HepG2 (cell line): Measurements from ENCODE around the gene ZDHHC16. TPM values are rescaled to one million over a fixed set of nuclear protein-coding genes. Genes with fewer than 3 reads are reported as not detected.
A peak's percentile ranks its signal among the peaks of the same experiment; 100 is the strongest.

ENCODE experiments used
- ATAD3A ChIP-seq: sonication (generic); formaldehyde crosslinking; IDR thresholded peaks from 2 replicates; pipeline ENCODE4 v1.4.0; 2020; ENCODE audit warnings: missing genetic modification reagents
- ATF1 ChIP-seq: IDR thresholded peaks from 2 replicates; pipeline ENCODE4 v1.6.1; 2016; ENCODE audit warnings: mild to moderate bottlenecking, control low read depth
- ELF1 ChIP-seq: sonication (generic); formaldehyde crosslinking; IDR thresholded peaks from 2 replicates; pipeline ENCODE4 v1.4.0; 2020; ENCODE audit warnings: missing genetic modification reagents
- GFI1 ChIP-seq: sonication (generic); formaldehyde crosslinking; IDR thresholded peaks from 2 replicates; pipeline ENCODE4 v1.5.0; 2020; ENCODE audit warnings: missing genetic modification reagents, mild to moderate bottlenecking, borderline replicate concordance
- IRF2 ChIP-seq: IDR thresholded peaks from 2 replicates; pipeline ENCODE4 v1.6.1; 2018; ENCODE audit warnings: missing genetic modification reagents, missing compliant biosample characterization
- KDM6A ChIP-seq: IDR thresholded peaks from 2 replicates; pipeline ENCODE4 v1.6.1; 2016; ENCODE audit warnings: low read depth
- MIER3 ChIP-seq: IDR thresholded peaks from 2 replicates; pipeline ENCODE4 v1.6.1; 2016; ENCODE audit warnings: missing compliant biosample characterization, borderline replicate concordance
- NFKBIZ ChIP-seq: IDR thresholded peaks from 2 replicates; pipeline ENCODE4 v1.6.1; 2018; ENCODE audit warnings: missing genetic modification reagents, missing compliant biosample characterization
- NR2F1 ChIP-seq, 2 experiments: fragments of 450-650 bp in 1 of 2; formaldehyde crosslinking in 1 of 2; IDR thresholded peaks; 2 replicates each; pipeline versions ENCODE4 v1.5.0 to v1.6.1; 2016 to 2020; ENCODE audit warnings: mild to moderate bottlenecking in 1 of 2, missing compliant biosample characterization in 1 of 2, missing genetic modification reagents in 1 of 2, moderate library complexity in 1 of 2
- NR2F2 ChIP-seq: IDR thresholded peaks from 2 replicates; pipeline ENCODE4 v1.6.1; 2012; ENCODE audit warnings: low read depth, inconsistent platforms, borderline replicate concordance
- PRPF4 ChIP-seq: fragments of 200-400 bp; formaldehyde crosslinking; IDR thresholded peaks from 2 replicates; pipeline ENCODE4 v1.6.1; 2016; ENCODE audit warnings: low read length, low read depth; ENCODE audit not compliant: poor library complexity, severe bottlenecking
- RBM39 ChIP-seq: fragments of 200-400 bp; formaldehyde crosslinking; IDR thresholded peaks from one replicate; pipeline ENCODE4 v1.6.1; 2018; ENCODE audit warnings: antibody characterized with exemption, mild to moderate bottlenecking, low read depth, low read length; ENCODE audit not compliant: poor library complexity, severe bottlenecking
- SAP130 ChIP-seq: IDR thresholded peaks from 2 replicates; pipeline ENCODE4 v1.6.1; 2016; ENCODE audit warnings: low read depth
- SCMH1 ChIP-seq: sonication (generic); formaldehyde crosslinking; IDR thresholded peaks from 2 replicates; pipeline ENCODE4 v1.9.0; 2021; ENCODE audit warnings: missing genetic modification reagents, mild to moderate bottlenecking, borderline replicate concordance
- SUZ12 ChIP-seq: fragments of 150-350 bp; IDR thresholded peaks from 2 replicates; pipeline ENCODE4 v1.6.1; 2014; ENCODE audit warnings: low read depth, low read length
- ZBTB8A ChIP-seq: sonication (generic); formaldehyde crosslinking; IDR thresholded peaks from 2 replicates; pipeline ENCODE4 v1.4.0; 2020; ENCODE audit warnings: mild to moderate bottlenecking, low read depth, missing genetic modification reagents, borderline replicate concordance
- ZNF496 ChIP-seq: sonication (generic); formaldehyde crosslinking; IDR thresholded peaks from 2 replicates; pipeline ENCODE4 v1.8.1; 2023; ENCODE audit warnings: mild to moderate bottlenecking, moderate library complexity, missing genetic modification reagents; ENCODE audit not compliant: insufficient replicate concordance
- ZNF570 ChIP-seq: sonication (generic); formaldehyde crosslinking; IDR thresholded peaks from 2 replicates; pipeline ENCODE4 v1.4.0; 2020; ENCODE audit warnings: mild to moderate bottlenecking, missing genetic modification reagents, borderline replicate concordance
- polyA plus RNA-seq, 8 experiments: library from polyadenylated mRNA; depleted of rRNA in 3 of 8; stranded (reverse) in 7 of 8; unstranded in 1 of 8; fragments of >200 nt; fragmentation: Illumina TruSeq in 4 of 8; extraction: Trizol in 4 of 8; gene quantifications; 2 replicates each; pipeline versions ENCODE4 v1.2.1 to v1.2.3, GENCODE V29; 2011 to 2016; ENCODE audit warnings: low read depth in 4 of 8, missing spikeins in 1 of 8, mixed read lengths in 1 of 8; ENCODE audit not compliant: insufficient read depth in 1 of 8
- total RNA-seq, 5 experiments: library from RNA; depleted of rRNA; stranded (reverse); fragments of >200 nt; fragmentation: Illumina TruSeq; extraction: Trizol; gene quantifications; 2 replicates each; pipeline ENCODE4 v1.2.3, GENCODE V29; 2016; ENCODE audit warnings: low read depth in 1 of 5
- TF ChIP-seq, protein P1 (sequence below): IDR thresholded peaks from 2 replicates; pipeline ENCODE4 v1.6.1; 2012; ENCODE audit warnings: low read length, improper control_type of control experiment
- TF ChIP-seq, protein P2 (sequence below): sonication (generic); formaldehyde crosslinking; IDR thresholded peaks from 2 replicates; pipeline ENCODE4 v1.4.0; 2020; ENCODE audit warnings: missing genetic modification reagents
- TF ChIP-seq, protein P3 (sequence below): IDR thresholded peaks from 2 replicates; pipeline ENCODE4 v1.6.1; 2016; ENCODE audit warnings: control low read depth
- TF ChIP-seq, protein P4 (sequence below): sonication (generic); formaldehyde crosslinking; IDR thresholded peaks from 2 replicates; pipeline ENCODE4 v1.8.0; 2022; ENCODE audit warnings: mild to moderate bottlenecking, missing genetic modification reagents; ENCODE audit not compliant: insufficient replicate concordance
- TF ChIP-seq, protein P5 (sequence below): sonication (generic); formaldehyde crosslinking; IDR thresholded peaks from 2 replicates; pipeline ENCODE4 v1.5.0; 2020; ENCODE audit warnings: missing genetic modification reagents, mild to moderate bottlenecking, borderline replicate concordance

ZDHHC16 gene
- total and polyA plus RNA-seq, 2 of the 13 experiments (the other 11 are each of a cell fraction or from before 2014, with no cell fraction given) = 40.8 to 41.8 TPM

DNA sequence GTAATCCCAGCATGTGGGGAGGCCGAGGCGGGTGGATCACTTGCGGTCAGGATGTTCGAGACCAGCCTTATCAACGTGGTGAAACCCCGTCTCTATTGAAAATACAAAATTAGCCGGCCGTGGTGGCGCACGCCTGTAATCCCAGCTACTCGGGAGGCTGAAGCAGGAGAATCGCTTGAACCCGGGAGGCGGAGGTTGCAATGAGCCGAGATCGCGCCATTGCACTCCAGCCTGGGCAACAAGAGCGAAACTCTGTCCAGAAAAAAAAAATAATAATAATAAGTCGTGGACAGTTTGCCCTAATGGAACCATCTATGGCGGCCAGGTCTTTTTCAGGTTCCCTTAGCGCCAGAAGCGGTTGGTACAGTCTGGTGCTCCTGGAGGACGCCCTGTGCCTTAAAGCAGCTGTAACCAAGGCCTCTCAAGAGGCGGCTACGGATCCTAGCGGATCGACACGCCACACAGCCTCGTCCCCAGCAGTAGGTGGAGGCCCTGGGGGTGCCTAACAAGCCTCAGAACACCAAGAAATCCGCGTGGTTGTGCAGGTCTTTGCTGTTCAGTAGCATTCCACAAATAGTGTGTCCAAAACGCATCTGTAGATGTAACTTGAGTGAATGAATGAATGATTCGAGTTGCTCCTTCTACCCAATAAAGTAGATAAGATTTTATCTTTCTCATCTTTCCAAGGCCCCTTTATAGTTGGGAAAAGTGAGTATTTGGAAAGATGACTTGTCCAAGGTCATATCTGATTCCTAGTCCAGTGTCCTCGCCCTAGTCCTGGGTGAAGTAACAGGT lies 19.0 kb upstream of the ZDHHC16 start (continued):
- TF ChIP-seq, protein P1, sequence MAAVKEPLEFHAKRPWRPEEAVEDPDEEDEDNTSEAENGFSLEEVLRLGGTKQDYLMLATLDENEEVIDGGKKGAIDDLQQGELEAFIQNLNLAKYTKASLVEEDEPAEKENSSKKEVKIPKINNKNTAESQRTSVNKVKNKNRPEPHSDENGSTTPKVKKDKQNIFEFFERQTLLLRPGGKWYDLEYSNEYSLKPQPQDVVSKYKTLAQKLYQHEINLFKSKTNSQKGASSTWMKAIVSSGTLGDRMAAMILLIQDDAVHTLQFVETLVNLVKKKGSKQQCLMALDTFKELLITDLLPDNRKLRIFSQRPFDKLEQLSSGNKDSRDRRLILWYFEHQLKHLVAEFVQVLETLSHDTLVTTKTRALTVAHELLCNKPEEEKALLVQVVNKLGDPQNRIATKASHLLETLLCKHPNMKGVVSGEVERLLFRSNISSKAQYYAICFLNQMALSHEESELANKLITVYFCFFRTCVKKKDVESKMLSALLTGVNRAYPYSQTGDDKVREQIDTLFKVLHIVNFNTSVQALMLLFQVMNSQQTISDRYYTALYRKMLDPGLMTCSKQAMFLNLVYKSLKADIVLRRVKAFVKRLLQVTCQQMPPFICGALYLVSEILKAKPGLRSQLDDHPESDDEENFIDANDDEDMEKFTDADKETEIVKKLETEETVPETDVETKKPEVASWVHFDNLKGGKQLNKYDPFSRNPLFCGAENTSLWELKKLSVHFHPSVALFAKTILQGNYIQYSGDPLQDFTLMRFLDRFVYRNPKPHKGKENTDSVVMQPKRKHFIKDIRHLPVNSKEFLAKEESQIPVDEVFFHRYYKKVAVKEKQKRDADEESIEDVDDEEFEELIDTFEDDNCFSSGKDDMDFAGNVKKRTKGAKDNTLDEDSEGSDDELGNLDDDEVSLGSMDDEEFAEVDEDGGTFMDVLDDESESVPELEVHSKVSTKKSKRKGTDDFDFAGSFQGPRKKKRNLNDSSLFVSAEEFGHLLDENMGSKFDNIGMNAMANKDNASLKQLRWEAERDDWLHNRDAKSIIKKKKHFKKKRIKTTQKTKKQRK = no peak
- TF ChIP-seq RBM39 (no peak), ATF1 (CRISPR knock-in tag) (no peak), SAP130 (no peak), ATAD3A (CRISPR knock-in tag) (no peak), ZNF570 (no peak), IRF2 (0 out of 2 replicates have a peak, but pooled peaks have one; percentile 9), PRPF4 (no peak), MIER3 (CRISPR knock-in tag) (no peak), ELF1 (CRISPR knock-in tag) (no peak), KDM6A (CRISPR knock-in tag) (no peak), ZNF496 (no peak), ZBTB8A (CRISPR knock-in tag) (no peak), SUZ12 (no peak), NFKBIZ (CRISPR knock-in tag) (no peak), NR2F2 (no peak), SCMH1 (CRISPR knock-in tag) (no peak), GFI1 (CRISPR knock-in tag) (no peak), NR2F1 (CRISPR knock-in tag; IDR thresholded peaks at IDR 0.05) (no peak)
- TF ChIP-seq, protein P2, sequence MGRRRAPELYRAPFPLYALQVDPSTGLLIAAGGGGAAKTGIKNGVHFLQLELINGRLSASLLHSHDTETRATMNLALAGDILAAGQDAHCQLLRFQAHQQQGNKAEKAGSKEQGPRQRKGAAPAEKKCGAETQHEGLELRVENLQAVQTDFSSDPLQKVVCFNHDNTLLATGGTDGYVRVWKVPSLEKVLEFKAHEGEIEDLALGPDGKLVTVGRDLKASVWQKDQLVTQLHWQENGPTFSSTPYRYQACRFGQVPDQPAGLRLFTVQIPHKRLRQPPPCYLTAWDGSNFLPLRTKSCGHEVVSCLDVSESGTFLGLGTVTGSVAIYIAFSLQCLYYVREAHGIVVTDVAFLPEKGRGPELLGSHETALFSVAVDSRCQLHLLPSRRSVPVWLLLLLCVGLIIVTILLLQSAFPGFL (CRISPR knock-in tag) = no peak
- TF ChIP-seq, protein P3, sequence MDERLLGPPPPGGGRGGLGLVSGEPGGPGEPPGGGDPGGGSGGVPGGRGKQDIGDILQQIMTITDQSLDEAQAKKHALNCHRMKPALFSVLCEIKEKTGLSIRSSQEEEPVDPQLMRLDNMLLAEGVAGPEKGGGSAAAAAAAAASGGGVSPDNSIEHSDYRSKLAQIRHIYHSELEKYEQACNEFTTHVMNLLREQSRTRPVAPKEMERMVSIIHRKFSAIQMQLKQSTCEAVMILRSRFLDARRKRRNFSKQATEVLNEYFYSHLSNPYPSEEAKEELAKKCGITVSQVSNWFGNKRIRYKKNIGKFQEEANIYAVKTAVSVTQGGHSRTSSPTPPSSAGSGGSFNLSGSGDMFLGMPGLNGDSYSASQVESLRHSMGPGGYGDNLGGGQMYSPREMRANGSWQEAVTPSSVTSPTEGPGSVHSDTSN = no peak
- TF ChIP-seq, protein P4, sequence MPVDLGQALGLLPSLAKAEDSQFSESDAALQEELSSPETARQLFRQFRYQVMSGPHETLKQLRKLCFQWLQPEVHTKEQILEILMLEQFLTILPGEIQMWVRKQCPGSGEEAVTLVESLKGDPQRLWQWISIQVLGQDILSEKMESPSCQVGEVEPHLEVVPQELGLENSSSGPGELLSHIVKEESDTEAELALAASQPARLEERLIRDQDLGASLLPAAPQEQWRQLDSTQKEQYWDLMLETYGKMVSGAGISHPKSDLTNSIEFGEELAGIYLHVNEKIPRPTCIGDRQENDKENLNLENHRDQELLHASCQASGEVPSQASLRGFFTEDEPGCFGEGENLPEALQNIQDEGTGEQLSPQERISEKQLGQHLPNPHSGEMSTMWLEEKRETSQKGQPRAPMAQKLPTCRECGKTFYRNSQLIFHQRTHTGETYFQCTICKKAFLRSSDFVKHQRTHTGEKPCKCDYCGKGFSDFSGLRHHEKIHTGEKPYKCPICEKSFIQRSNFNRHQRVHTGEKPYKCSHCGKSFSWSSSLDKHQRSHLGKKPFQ (CRISPR knock-in tag) = peak; percentile 70
- TF ChIP-seq, protein P5, sequence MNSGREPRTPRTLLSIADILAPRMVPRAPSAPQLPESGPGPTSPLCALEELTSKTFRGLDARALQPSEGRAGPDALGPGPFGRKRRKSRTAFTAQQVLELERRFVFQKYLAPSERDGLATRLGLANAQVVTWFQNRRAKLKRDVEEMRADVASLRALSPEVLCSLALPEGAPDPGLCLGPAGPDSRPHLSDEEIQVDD = no peak
